T-helper 1 cell treated with Interleukin-12 subunit alpha and Interleukin-12 subunit beta and Interleukin-4 antibody, amounts not matched to agents 30 ng/mL and 1 ng/mL, for 36 hours (primary cell): ENCODE measurements around the gene COMTD1. TPM values are rescaled to one million over a fixed set of nuclear protein-coding genes. Genes with fewer than 3 reads are reported as not detected.
"Not testable (repeated sequence)": the region's sequence is repeated elsewhere in the genome, so short reads cannot be mapped to it uniquely, and the experiment has no call there.

Experiments
- intact Hi-C: fragments of 100-400 bp; cut with micrococcal nuclease; formaldehyde crosslinking; loops from one replicate; pipeline ENCODE4 v1.15.1; 2024
- total RNA-seq: library from RNA; stranded (reverse); gene quantifications from 2 replicates; pipeline ENCODE4 v1.2.3, GENCODE V29; 2022

Gene COMTD1
- total RNA-seq, 1 donor from 2014 or later, result 21.1 TPM

DNA sequence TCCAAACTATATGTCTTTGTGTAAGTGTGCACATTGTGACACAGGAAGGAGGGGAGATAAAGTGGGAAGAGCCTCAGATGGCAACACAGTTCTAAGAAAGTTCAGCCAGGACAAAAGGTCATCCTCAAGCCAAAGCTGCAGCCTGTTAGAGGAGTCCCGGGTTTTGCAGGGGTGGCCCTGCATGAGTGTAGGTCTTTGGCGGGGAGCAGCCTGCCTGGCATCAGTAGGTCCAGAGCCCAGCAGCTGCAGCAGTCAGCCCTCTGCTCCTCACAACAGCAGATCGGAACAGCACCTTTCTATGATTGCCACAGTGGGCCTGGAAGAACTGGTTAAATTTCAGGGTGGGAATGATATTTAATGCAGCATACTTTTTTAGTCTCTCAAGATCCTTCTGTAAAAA, 38.7 kb downstream of the COMTD1 start:
- intact Hi-C loops, result no loop called here

DNA sequence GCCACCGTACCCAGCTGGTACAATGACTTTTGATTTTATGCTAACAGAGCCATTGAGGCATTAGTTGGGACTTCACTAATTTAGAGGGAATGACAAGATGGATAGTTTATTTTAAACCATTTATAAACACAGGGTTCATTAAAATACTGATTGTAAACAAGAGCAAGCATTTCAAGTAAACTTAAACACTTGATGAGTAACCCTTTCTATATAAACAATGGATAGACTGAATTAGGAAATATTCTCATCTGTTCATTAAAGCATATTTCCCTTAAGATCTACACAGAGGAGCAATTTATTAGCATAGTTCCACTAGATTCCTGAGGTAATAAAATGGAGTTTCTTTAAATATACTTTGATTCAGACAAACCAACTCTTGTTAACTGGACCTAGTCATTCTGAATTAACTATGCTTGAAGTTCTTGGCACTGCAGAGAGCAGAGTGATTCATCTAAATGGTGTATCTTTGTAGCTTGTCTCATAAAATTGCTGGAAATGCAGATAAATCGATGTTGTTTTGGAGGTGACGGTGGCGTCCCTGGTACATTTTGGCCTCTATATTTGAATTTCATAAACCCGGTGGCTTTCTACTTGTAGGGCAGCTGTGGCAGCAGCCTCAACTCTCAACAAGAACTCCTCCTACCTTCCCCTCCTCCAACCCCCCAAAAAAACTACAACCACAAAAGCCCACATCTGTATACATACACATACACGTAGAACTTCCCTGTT, 40.6 kb downstream of the COMTD1 start:
- intact Hi-C loops, result no loop called here

DNA sequence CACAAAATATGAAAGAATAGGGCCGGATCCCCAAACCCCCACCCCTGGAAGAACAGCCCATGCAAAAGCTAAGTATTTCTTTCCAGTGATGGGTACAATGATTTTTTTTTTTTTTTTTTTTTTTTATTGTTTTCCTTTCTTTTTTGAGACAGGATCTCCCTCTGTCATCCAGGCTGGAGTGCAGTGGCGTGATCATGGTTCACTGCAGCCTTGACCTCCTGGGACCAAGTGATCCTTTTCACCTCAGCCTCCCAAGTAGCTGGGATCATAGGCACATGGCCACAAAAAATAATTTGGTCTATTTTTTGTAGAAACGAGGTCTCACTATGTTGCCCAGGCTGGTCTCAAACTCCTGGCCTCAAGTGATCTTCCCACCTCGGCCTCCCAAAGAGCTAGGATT, 41.1 kb downstream of the COMTD1 start:
- intact Hi-C loops, result not testable (repeated sequence)

DNA sequence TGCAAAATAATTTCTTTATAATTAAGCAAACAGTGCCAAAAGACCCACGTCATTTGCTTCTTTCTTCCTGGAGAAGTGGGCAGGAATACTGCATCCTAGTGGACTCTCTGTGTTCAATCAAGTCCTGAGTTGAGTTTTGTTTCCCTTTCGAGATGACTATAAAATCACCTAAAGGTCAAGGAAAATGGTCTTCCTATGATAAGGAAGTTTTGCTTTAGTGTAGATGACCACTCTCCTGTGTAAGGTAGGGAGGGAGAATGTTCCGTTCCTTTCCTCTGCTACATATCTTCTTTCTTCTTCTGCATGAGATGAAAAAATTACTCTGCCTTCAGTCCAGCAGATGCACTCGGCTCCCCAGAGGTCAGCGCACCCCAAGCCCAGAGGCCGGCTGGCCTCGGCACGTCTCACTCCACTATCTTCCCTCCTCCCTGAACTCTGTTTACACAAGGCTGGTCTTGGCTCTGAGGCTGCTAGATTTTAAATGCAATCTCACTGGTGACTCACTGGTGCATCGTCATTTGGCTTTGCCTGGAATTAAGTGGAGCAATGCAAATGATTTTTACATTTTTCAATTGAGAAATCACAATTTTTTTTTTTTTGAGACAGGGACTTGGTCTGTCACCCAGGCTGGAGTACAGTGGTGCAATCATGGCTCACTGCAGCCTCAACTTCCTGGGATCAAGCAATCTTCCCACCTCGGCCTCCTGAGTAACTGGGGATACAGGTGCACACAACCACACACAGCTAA, 43.8 kb downstream of the COMTD1 start:
- intact Hi-C loops, result no loop called here

DNA sequence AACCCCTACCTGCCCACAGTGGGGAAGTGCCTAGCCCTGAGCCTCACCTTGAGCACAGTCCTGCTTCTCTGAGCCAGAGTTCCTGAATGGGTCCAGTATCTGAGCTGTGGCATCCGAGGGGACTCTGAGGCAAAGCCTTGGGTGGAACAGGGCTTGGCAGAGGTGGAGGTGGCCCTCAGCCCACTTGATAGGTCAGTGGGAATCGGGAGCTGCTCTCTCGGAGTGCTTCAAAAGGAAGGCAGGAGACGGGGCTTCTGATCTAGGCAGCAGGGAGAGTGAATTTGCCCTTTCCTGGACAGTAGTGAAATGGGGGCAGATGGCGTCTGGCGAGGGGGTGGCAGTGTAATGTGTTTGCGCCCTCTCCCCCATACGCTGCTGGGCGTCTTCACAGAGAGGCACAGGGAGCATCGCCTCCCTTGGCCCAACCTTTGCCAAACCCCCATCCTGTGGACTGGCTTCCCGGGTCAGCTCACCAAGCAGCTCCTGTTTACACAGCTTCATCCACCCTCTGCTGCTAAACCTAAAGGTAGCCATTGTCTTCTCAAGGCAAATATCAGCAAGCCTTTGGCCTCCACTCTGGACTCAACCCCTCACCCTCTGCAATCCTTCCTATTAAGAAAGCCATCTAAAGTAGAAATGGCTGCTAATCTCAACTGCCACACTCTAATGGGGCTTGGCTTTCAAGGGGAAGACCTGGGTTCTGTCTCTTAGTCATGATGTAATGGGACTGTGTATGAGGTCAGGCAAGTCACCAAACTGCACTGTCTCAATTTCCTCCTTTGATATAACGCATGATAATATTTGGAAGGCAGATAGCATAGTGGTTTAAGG, 46.3 kb downstream of the COMTD1 start:
- intact Hi-C loops, result no loop called here

DNA sequence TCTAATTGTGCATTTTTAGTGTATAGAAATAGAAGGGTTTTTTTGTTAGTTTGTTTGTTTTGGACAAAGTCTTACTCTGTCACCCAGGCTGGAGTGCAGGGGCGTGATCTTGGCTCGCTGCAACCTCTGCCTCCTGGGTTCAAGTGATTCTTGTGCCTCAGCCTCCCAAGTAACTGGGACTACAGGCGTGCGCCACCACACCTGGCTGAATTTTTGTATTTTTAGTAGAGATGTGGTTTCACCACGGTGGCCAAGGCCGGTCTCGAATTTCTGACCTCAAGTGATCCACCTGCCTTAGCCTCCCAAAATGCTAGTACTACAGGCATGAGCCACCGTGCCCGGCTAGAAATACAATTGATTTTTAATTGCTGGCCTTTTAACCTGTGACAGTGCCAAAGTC, 47.2 kb downstream of the COMTD1 start:
- intact Hi-C loops, result loop anchor here (1.0 kb wide), 5 partner anchors 22 to 362 kb away; partner anchors contain the start of genes KAT6B, SAMD8 and VDAC2

DNA sequence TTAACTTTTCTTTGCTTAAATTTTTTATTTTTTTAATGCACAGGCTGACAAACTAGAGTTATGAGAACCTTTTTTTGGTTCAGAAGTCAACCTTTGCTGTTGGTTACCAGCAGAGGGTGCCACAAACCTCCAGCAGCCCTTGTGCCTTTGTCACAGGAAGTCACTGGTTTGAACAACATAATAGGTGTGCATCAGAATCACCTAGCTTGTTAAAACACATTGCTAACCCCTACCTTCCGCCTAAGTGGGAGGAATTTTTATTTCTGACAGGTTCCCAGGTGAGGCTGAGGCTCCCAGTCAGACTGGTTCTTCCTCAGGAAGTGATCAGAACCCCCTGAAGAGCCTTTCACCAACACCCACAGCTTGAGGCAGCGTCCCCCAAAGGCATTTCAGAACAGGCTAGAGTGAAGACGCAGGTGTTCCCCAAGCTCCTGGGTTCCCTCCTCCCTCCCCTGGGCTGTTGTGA, 47.8 kb downstream of the COMTD1 start:
- intact Hi-C loops, result loop anchor here (1.0 kb wide), 5 partner anchors 22 to 362 kb away; partner anchors contain the start of genes KAT6B, SAMD8 and VDAC2

DNA sequence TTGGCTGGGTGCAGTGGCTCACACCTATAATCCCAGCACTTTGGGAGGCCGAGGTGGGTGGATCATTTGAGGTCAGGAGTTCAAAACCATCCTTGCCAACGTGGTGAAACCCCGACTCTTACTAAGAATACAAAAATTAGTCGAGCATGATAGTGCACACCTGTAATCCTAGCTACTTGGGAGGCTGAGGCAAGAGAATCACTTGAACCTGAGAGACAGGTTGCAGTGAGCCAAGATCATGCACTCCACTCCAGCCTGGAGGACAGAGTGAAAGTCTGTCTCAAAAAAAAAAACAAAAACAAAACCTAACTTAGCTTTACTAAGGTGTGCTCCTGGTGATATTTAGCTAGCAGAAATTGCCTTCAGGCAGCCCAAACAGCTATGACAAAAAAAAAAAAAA, 49.4 kb downstream of the COMTD1 start:
- intact Hi-C loops, result no loop called here

Other genes starting within 250 kb of the COMTD1 start
- 13.4 and 14.3 TPM in 2 replicates for gene SAMD8, start 124.3 kb downstream of the COMTD1 start, total RNA-seq
- gene VDAC2, start 25.2 kb downstream of the COMTD1 start, total RNA-seq, result 135 and 140 TPM in 2 replicates
- 0.05 TPM in 1 of 2 replicates, not detected in the other for gene ZNF503, start 165.8 kb upstream of the COMTD1 start, total RNA-seq
- gene LRMDA, start 195.7 kb upstream of the COMTD1 start, total RNA-seq, result not detected in 2 replicates